Posterior cingulate gyrus (tissue), 11 donors: ENCODE results near the gene TCEA3.

ENCODE experiments used
- DNase-seq, 10 donors: peaks; one replicate each; pipeline versions ENCODE4 v3.0.0 to v3.0.0-alpha.2; 2020 to 2021; ENCODE audit warnings: mixed read lengths in 3 of 10
- intact Hi-C: fragments of 100-400 bp; cut with DNase I; formaldehyde crosslinking; loops from one replicate; pipeline ENCODE4 v1.15.1; 2023

Gene TCEA3

DNA sequence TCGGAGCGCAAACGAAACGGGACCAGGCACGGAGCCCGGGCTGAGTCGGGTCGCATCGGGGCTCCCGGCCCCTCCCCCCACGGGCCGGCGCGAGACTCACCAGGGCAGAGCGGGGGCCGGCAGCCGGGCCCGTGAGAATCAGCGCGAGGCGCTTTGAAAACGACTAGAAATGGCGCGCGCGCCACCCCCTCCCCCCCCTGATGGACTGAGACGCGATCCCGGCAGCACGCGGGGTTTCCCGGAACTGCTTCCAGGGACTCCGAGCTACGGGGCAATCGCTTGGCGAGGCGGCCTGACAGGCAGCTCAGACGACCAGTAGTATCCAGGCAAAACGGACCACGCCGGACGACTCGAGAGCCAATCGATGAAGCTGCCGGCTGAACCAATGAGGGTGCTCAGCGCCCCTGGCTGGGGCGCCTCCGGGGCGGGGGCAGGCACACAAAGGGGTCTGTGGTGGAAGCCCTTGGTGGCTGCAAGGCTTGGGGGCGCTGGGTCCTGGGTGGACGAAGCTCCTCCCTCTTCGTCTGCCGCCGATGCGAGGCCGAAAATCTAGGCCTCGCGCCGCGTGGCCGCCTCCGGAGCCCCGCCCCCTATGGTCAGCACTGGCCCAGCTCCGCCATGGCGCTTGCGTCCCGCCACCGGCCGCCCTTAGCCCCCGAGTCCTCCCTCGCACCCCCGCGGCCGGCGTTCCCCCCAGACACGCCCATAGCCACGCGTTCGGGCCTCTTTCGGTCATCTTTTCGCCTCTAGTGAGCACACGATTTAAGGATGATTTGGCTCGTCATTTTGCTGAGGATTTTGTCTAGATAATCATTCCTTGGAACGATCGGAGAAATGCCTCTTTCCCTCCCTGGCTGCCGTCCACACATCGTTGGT, 80.2 kb downstream of the TCEA3 start, which contains the start of gene HNRNPR:
Gene HNRNPR (minus strand): TSS at position 174 of the 876 bp plus-strand sequence. CDS start 3,276 bp downstream, outside the sequence.
- intact Hi-C loops, result loop anchor here (1.0 to 10.0 kb wide), 4 partner anchors 25 to 190 kb away; partner anchors contain the start of genes ASAP3, E2F2 and ZNF436
- peak; percentile 99 to 100 (median 100) for DNase-seq

DNA sequence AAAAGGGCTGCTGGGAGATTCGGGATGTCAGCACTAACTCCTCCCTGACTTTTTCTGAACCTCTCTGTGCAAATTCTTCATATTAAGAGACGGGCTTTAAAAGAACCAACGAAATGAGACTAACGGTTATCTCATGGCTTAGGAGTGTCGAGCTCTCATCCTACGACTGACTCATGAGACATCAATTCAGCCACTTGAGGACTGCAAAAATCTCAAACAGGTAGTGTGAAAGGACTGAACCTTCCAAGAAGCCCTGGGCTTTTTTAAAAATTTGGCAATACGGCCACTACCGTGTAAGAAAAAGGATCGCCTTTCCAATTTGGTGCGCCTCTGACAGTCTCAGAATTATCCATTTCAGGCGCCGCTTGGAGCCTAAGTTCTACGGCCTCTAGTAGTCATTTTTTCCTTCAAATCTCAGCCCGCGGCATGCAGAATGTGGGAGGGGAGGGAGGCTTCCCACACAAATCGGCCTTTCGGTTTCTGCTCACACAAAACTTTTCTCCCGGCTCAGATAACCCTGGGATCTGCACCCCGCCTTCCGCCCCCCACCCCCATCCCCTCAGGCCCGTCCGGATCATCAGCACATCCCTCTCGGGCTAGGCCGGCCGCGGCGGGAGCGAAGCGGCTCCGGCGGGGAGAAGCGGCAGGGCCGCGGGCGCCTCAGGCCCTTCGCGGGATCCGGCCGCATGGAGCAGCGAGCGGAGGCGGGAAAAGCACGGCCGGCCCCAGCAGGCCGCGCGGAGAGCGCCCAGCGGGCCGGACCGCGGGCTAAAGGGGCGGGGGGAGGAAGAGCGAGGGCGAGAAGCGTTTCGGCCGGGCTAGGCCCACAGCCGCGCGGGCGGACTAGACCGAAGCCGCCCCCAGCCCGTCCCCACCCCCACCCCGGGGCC, 81.1 kb downstream of the TCEA3 start:
- DNase-seq, result peak in 1 of 10 donors; percentile 20
- intact Hi-C loops, result loop anchor here (1.0 to 10.0 kb wide), 4 partner anchors 26 to 191 kb away; partner anchors contain the start of genes ASAP3, E2F2 and ZNF436

DNA sequence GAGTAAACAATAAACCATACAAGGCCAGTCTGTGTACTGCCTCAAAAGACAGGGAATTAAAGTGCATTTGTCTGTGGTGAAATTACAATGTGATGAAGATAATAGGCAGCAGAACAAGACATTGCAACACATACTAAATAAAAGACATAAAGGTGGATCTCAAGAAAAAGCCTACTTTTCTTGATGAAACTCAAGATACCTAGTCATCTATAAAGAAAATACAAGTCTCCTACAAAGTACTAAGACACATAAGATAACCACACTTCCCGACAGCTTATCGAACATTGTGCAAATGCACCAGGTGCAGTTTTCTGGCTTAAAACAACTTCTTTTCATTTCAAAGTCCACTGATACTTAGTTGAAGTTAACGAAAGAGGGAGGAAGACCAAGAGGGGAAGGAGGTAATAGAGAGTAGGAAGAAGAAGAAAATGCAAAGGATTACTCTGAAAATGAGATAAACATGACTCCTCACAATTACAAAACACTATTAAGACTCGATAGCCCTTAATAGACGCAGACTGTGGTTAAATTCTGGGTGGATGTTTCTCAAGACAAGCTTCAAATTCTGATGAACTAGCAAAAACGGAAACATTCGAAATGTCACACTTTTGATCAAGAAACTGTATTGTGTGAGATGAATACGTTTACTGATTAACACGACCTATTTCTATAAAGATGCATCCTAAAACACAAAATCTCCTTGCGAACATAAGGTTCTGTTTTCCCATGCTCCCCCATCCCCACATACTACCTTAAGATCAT, 82.4 kb downstream of the TCEA3 start:
- DNase-seq, result no peak
- intact Hi-C loops, result loop anchor here (10.0 kb wide), 2 partner anchors 143 to 193 kb away; partner anchors contain the start of genes ASAP3 and E2F2

DNA sequence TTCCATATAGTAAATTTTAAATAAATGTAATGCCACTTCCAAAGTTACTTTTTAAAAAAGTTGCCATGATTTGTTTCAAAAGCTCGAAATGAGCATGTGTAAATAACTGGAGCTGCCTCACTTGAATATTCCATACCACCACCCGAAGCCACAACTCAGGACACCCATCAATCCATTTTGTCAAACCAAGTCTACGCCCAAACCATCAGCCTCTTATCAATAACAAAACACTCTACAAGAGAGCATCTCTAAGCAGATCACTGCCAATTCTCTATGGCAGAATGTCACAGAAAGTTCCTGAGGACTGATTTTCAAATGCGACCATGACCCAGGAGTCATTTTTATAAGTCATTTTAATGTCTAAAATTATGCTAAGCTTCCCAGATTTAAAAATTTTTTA, 84.9 kb downstream of the TCEA3 start:
- intact Hi-C loops, result loop anchor here (10.0 kb wide), 2 partner anchors 145 to 195 kb away; partner anchors contain the start of genes ASAP3 and E2F2
- no peak for DNase-seq

DNA sequence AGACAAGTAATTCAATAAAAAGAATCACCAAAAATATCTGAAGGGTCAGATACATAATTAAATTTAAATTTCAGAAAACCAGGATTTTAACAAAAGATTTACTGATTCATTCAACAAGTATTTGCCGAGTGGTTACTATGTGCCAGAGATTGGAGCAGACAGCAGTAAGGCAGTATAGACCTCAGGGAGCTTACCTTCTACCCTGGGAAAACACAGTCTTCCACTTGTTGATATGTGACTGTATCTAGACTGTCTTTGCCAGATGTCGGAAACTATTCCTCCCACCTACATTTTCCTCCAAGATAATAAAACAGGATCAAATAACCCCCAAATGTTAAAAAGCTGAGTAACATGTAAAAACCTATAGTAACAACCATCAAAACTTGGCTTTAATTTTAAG, 86.7 kb downstream of the TCEA3 start:
- no peak for DNase-seq
- intact Hi-C loops, result no loop called here

DNA sequence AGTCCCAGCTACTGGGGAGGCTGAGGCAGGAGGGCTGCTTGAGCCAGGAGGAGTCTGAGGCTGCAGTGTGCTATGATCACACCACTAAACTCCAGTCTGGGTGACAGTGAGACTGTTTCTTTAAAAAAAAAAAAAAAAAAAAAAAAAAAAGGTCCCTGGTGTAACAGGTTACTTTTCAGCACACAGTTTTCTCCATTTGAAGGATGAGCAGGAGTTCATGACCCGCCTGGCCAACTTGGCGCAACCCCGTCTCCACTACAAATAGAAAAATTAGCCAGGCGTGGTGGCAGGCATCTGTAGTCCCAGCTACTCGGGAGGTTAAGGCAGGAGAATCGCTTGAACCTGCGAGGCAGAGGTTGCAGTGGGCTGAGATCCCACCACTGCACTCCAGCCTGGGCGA, 92.8 kb downstream of the TCEA3 start:
- no peak for DNase-seq
- intact Hi-C loops, result no loop called here
